H9 (cell line): Measurements from ENCODE around the gene MBD5. TPM values are rescaled to one million over a fixed set of nuclear protein-coding genes. Genes with fewer than 3 reads are reported as not detected.

Experiments
- DNase-seq: peaks from one replicate; pipeline ENCODE4 v3.0.0-alpha.2; 2017
- H2AFZ ChIP-seq: one replicate; pipeline ENCODE4 v1.6.1; 2013; ENCODE audit warnings: mild to moderate bottlenecking, low read length, control low read depth, moderate library complexity
- H2AK5ac ChIP-seq: 2 replicates; pipeline ENCODE4 v1.6.1; 2013; ENCODE audit warnings: low read length, control low read depth, mixed read lengths; ENCODE audit not compliant: insufficient read length
- H2BK120ac ChIP-seq: one replicate; pipeline ENCODE4 v1.6.1; 2013; ENCODE audit warnings: low read depth, mild to moderate bottlenecking, low read length, control low read depth, inconsistent platforms; ENCODE audit not compliant: poor library complexity, severe bottlenecking
- H2BK12ac ChIP-seq: 2 replicates; pipeline ENCODE4 v1.6.1; 2013; ENCODE audit warnings: low read length, control low read depth, mixed read lengths, low read depth; ENCODE audit not compliant: insufficient read length
- H2BK15ac ChIP-seq: 2 replicates; pipeline ENCODE4 v1.6.1; 2013; ENCODE audit warnings: low read depth, low read length, control low read depth
- H2BK20ac ChIP-seq: one replicate; pipeline ENCODE4 v1.6.1; 2013; ENCODE audit warnings: low read depth, mild to moderate bottlenecking, low read length, control low read depth, inconsistent platforms; ENCODE audit not compliant: poor library complexity, severe bottlenecking
- H2BK5ac ChIP-seq: 2 replicates; pipeline ENCODE4 v1.6.1; 2013; ENCODE audit warnings: low read length, control low read depth, mixed read lengths; ENCODE audit not compliant: insufficient read length
- H3K14ac ChIP-seq: 2 replicates; pipeline ENCODE4 v1.6.1; 2013; ENCODE audit warnings: low read length, control low read depth; ENCODE audit not compliant: insufficient read depth
- H3K18ac ChIP-seq: 2 replicates; pipeline ENCODE4 v1.6.1; 2013; ENCODE audit warnings: low read depth, mild to moderate bottlenecking, mixed read lengths, low read length, control low read depth; ENCODE audit not compliant: insufficient read length
- H3K23ac ChIP-seq: 2 replicates; pipeline ENCODE4 v1.6.1; 2013; ENCODE audit warnings: low read length, control low read depth, mixed read lengths, low read depth; ENCODE audit not compliant: insufficient read length
- H3K23me2 ChIP-seq: 2 replicates; pipeline ENCODE4 v1.6.1; 2013; ENCODE audit warnings: low read depth, mild to moderate bottlenecking, mixed read lengths, low read length, control low read depth; ENCODE audit not compliant: insufficient read length, poor library complexity, severe bottlenecking
- H3K27ac ChIP-seq: 2 replicates; pipeline ENCODE4 v1.5.1; 2013; ENCODE audit warnings: low read length, control low read depth, mixed read lengths, low read depth; ENCODE audit not compliant: insufficient read length
- H3K27me3 ChIP-seq: 2 replicates; pipeline ENCODE4 v1.6.1; 2013; ENCODE audit warnings: low read length, control low read depth, inconsistent platforms; ENCODE audit not compliant: insufficient read depth
- H3K4ac ChIP-seq: 2 replicates; pipeline ENCODE4 v1.6.1; 2013; ENCODE audit warnings: low read depth, mild to moderate bottlenecking, control low read depth, inconsistent platforms, low read length, moderate library complexity
- H3K4me1 ChIP-seq: 2 replicates; pipeline ENCODE4 v1.6.1; 2013; ENCODE audit warnings: low read length, control low read depth, inconsistent platforms; ENCODE audit not compliant: insufficient read depth
- H3K4me2 ChIP-seq: 2 replicates; pipeline ENCODE4 v1.6.1; 2013; ENCODE audit warnings: low read length, control low read depth, mixed read lengths; ENCODE audit not compliant: insufficient read length, insufficient read depth
- H3K56ac ChIP-seq: 2 replicates; pipeline ENCODE4 v1.6.1; 2013; ENCODE audit warnings: low read depth, mild to moderate bottlenecking, mixed read lengths, low read length, control low read depth; ENCODE audit not compliant: insufficient read length
- H3K79me1 ChIP-seq: 2 replicates; pipeline ENCODE4 v1.6.1; 2013; ENCODE audit warnings: low read depth, mild to moderate bottlenecking, moderate library complexity, low read length, control low read depth, inconsistent platforms; ENCODE audit not compliant: insufficient read depth, poor library complexity, severe bottlenecking
- H3K79me2 ChIP-seq: 2 replicates; pipeline ENCODE4 v1.6.1; 2013; ENCODE audit warnings: low read length, control low read depth, inconsistent platforms; ENCODE audit not compliant: insufficient read depth
- H3K9ac ChIP-seq: 2 replicates; pipeline ENCODE4 v1.6.1; 2013; ENCODE audit warnings: low read length, control low read depth, mixed read lengths; ENCODE audit not compliant: insufficient read length; ENCODE audit errors: extremely low read depth
- H3K9me3 ChIP-seq: one replicate; pipeline ENCODE4 v1.6.1; 2013; ENCODE audit warnings: low read depth, low read length, inconsistent platforms; ENCODE audit not compliant: control insufficient read depth
- H3T11ph ChIP-seq: one replicate; pipeline ENCODE4 v1.6.1; 2013; ENCODE audit warnings: mild to moderate bottlenecking, low read length, control low read depth, inconsistent platforms
- H4K20me1 ChIP-seq: one replicate; pipeline ENCODE4 v1.6.1; 2013; ENCODE audit not compliant: control insufficient read depth, insufficient read length, insufficient read depth
- H4K5ac ChIP-seq: 2 replicates; pipeline ENCODE4 v1.6.1; 2013; ENCODE audit warnings: low read depth, mild to moderate bottlenecking, mixed read lengths, low read length, control low read depth; ENCODE audit not compliant: insufficient read length
- H4K8ac ChIP-seq: replicated peaks from 2 replicates; pipeline ENCODE4 v1.6.1; 2013; ENCODE audit warnings: low read length, control low read depth, mixed read lengths, low read depth; ENCODE audit not compliant: insufficient read length
- H4K91ac ChIP-seq: 2 replicates; pipeline ENCODE4 v1.6.1; 2013; ENCODE audit warnings: low read depth, mild to moderate bottlenecking, moderate library complexity, mixed read lengths, low read length, control low read depth; ENCODE audit not compliant: insufficient read length
- H3K27ac Mint-ChIP-seq, 3 experiments: 2 replicates in 2 of 3; 3 replicates in 1 of 3; pipeline ENCODE4 v1.8.0; 2020 to 2021; ENCODE audit warnings: mixed read lengths in 3 of 3, mild to moderate bottlenecking in 1 of 3, moderate library complexity in 1 of 3
- H3K27me3 Mint-ChIP-seq: 2 replicates; pipeline ENCODE4 v1.8.0; 2021; ENCODE audit warnings: low read depth, mild to moderate bottlenecking, moderate library complexity, mixed read lengths
- H3K36me3 Mint-ChIP-seq, 3 experiments: 2 replicates in 2 of 3; 3 replicates in 1 of 3; pipeline ENCODE4 v1.8.0; 2020 to 2021; ENCODE audit warnings: low read depth in 3 of 3, mixed read lengths in 3 of 3; ENCODE audit not compliant: insufficient read depth in 1 of 3
- H3K4me1 Mint-ChIP-seq, 2 experiments: 2 replicates each; pipeline ENCODE4 v1.8.0; 2020; ENCODE audit warnings: mixed read lengths in 2 of 2
- H3K4me3 Mint-ChIP-seq, 2 experiments: 2 replicates in 1 of 2; 3 replicates in 1 of 2; pipeline ENCODE4 v1.8.0; 2020 to 2021; ENCODE audit warnings: mild to moderate bottlenecking in 2 of 2, mixed read lengths in 2 of 2, moderate library complexity in 1 of 2
- H3K9me3 Mint-ChIP-seq, 2 experiments: 2 replicates in 1 of 2; 3 replicates in 1 of 2; pipeline ENCODE4 v1.8.0; 2020; ENCODE audit warnings: mild to moderate bottlenecking in 2 of 2, mixed read lengths in 2 of 2, moderate library complexity in 1 of 2
- WGBS: extraction: QIAGEN DNeasy Blood & Tissue Kit; methylation state at CpG from one replicate; pipeline ENCODE4 v1.1.7; 2013; ENCODE audit warnings: missing lambda C conversion rate, low lambda C conversion rate, mixed read lengths; ENCODE audit not compliant: insufficient read length; ENCODE audit errors: extremely low coverage; 5-methylcytosine and 5-hydroxymethylcytosine counted together
- total RNA-seq: library from RNA; stranded (reverse); gene quantifications from 2 replicates; pipeline ENCODE4 v1.2.1, GENCODE V29; 2021
- TF ChIP-seq, protein P1 (sequence below): fragments of 200-600 bp; sonication (generic); conservative IDR thresholded peaks from 3 replicates; pipeline ENCODE4 v1.8.0; 2021; ENCODE audit warnings: antibody characterized with exemption, mild to moderate bottlenecking

The MBD5 gene
- total RNA-seq, 1 experiment from 2014 or later, result 23.1 TPM

GRCh38 chr2:148515120-148515519, 494.2 kb downstream of the MBD5 start:
- WGBS, result no CpG with 5 or more reads among the region's 1 CpG
- TF ChIP-seq, protein P1, sequence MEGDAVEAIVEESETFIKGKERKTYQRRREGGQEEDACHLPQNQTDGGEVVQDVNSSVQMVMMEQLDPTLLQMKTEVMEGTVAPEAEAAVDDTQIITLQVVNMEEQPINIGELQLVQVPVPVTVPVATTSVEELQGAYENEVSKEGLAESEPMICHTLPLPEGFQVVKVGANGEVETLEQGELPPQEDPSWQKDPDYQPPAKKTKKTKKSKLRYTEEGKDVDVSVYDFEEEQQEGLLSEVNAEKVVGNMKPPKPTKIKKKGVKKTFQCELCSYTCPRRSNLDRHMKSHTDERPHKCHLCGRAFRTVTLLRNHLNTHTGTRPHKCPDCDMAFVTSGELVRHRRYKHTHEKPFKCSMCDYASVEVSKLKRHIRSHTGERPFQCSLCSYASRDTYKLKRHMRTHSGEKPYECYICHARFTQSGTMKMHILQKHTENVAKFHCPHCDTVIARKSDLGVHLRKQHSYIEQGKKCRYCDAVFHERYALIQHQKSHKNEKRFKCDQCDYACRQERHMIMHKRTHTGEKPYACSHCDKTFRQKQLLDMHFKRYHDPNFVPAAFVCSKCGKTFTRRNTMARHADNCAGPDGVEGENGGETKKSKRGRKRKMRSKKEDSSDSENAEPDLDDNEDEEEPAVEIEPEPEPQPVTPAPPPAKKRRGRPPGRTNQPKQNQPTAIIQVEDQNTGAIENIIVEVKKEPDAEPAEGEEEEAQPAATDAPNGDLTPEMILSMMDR, result no peak
- H3K36me3 Mint-ChIP-seq, result no peaks in the 10 kb centered on the region

More at GRCh38 chr2:148515120-148515519, 494.2 kb downstream of the MBD5 start:
- Histone ChIP-seq H3K23me2 (no peaks in the 10 kb centered on the region), H3K79me1 (no peaks in the 10 kb centered on the region), H4K8ac (no peak overlapping the region), H3K9me3 (no peaks in the 10 kb centered on the region), H3T11ph (no peak overlapping the region), H3K4me2 (no peak overlapping the region), H3K79me2 (no peaks in the 10 kb centered on the region), H2BK120ac (no peak overlapping the region), H3K27ac (no peak overlapping the region), H4K91ac (no peak overlapping the region), H2BK20ac (no peak overlapping the region), H3K27me3 (no peaks in the 10 kb centered on the region), H2BK5ac (no peak overlapping the region), H2AK5ac (no peak overlapping the region), H3K18ac (no peak overlapping the region), H3K4ac (no peak overlapping the region), H2AFZ (no peak overlapping the region), H3K14ac (no peak overlapping the region), H3K9ac (no peak overlapping the region), H3K4me1 (peaks cover 10% of the 10 kb centered on the region; the same call in 1 of the 2 replicates), H2BK15ac (no peak overlapping the region), H4K20me1 (no peaks in the 10 kb centered on the region), H3K56ac (no peak overlapping the region), H2BK12ac (no peak overlapping the region), H3K23ac (no peak overlapping the region), H4K5ac (no peak overlapping the region)
- H3K4me3 Mint-ChIP-seq, result no peak overlapping the region
- H3K9me3 Mint-ChIP-seq, result no peaks in the 10 kb centered on the region
- DNase-seq, result no peak
- peaks cover 22 to 25% of the 10 kb centered on the region in 2 experiments for H3K4me1 Mint-ChIP-seq
- no peaks in the 10 kb centered on the region for H3K27me3 Mint-ChIP-seq
- no peak overlapping the region; a peak in 1 of 7 replicates for H3K27ac Mint-ChIP-seq
